Nephron progenitor cell (in vitro differentiated cells): ENCODE results near the gene B4GALT3.

Experiments used
- DNase-seq: peaks from one replicate; pipeline ENCODE4 v3.0.0; 2021
- H3K27ac Mint-ChIP-seq: 2 replicates; pipeline ENCODE4 v1.8.0; 2021; ENCODE audit warnings: mild to moderate bottlenecking, moderate library complexity, mixed read lengths
- H3K27me3 Mint-ChIP-seq: 2 replicates; pipeline ENCODE4 v1.8.0; 2021; ENCODE audit warnings: mild to moderate bottlenecking, low read depth, mixed read lengths; ENCODE audit not compliant: poor library complexity
- H3K36me3 Mint-ChIP-seq: 2 replicates; pipeline ENCODE4 v1.8.0; 2021; ENCODE audit warnings: low read depth, mixed read lengths
- H3K4me1 Mint-ChIP-seq: 2 replicates; pipeline ENCODE4 v1.8.0; 2021; ENCODE audit warnings: mixed read lengths
- H3K4me3 Mint-ChIP-seq: 2 replicates; pipeline ENCODE4 v1.8.0; 2021; ENCODE audit warnings: mild to moderate bottlenecking, moderate library complexity, mixed read lengths
- H3K9me3 Mint-ChIP-seq: 2 replicates; pipeline ENCODE4 v1.8.0; 2021; ENCODE audit warnings: mild to moderate bottlenecking, moderate library complexity, mixed read lengths
- CTCF ChIP-seq: fragments of 200-600 bp; sonication (generic); IDR thresholded peaks from 2 replicates; pipeline ENCODE4 v1.5.0; 2021; ENCODE audit warnings: antibody characterized with exemption

Gene B4GALT3

GRCh38 chr1:161196111-161196510 lies 18.8 kb upstream of the B4GALT3 start:
- Mint-ChIP-seq H3K27me3 (peaks cover 3% of the 10 kb centered on the region), H3K9me3 (no peaks in the 10 kb centered on the region), H3K36me3 (peaks cover 4% of the 10 kb centered on the region), H3K27ac (no peak overlapping the region), H3K4me3 (no peak overlapping the region), H3K4me1 (peaks cover 53% of the 10 kb centered on the region)
- TF ChIP-seq CTCF: no peak
- no peak for DNase-seq

DNA sequence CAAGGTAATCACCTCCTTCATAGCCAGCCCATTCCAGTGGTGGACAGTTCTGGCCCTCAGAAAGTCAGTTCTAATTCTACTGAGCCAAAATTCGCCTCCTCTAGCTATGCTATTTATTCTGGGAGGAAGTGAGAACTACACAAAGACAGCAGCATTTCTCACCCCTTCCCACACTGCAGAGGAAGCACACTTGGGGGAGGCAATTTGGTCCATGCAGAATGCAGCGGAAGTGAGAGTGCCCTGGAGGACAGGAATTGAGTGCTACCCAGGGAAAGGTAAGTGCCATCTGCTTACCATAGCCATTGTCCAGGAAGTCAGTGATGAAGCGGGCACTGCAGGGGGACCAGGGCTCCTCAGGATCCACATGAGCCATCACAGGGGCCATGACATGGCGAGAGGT lies 17.9 kb upstream of the B4GALT3 start:
- TF ChIP-seq CTCF: no peak
- Mint-ChIP-seq H3K4me3 (no peak overlapping the region), H3K9me3 (no peaks in the 10 kb centered on the region), H3K27me3 (peaks cover 6% of the 10 kb centered on the region), H3K27ac (peak overlapping the region; percentile 25), H3K4me1 (peaks cover 44% of the 10 kb centered on the region), H3K36me3 (peaks cover 4% of the 10 kb centered on the region)
- DNase-seq: no peak

GRCh38 chr1:161193561-161194235 lies 16.4 kb upstream of the B4GALT3 start:
- peaks cover 10% of the 10 kb centered on the region for H3K27me3 Mint-ChIP-seq
- no peak for TF ChIP-seq CTCF
- peaks cover 4% of the 10 kb centered on the region for H3K36me3 Mint-ChIP-seq
- no peak for DNase-seq
- H3K9me3 Mint-ChIP-seq: no peaks in the 10 kb centered on the region
- no peak overlapping the region for H3K27ac Mint-ChIP-seq
- no peak overlapping the region for H3K4me3 Mint-ChIP-seq
- peaks cover 29% of the 10 kb centered on the region for H3K4me1 Mint-ChIP-seq

DNA sequence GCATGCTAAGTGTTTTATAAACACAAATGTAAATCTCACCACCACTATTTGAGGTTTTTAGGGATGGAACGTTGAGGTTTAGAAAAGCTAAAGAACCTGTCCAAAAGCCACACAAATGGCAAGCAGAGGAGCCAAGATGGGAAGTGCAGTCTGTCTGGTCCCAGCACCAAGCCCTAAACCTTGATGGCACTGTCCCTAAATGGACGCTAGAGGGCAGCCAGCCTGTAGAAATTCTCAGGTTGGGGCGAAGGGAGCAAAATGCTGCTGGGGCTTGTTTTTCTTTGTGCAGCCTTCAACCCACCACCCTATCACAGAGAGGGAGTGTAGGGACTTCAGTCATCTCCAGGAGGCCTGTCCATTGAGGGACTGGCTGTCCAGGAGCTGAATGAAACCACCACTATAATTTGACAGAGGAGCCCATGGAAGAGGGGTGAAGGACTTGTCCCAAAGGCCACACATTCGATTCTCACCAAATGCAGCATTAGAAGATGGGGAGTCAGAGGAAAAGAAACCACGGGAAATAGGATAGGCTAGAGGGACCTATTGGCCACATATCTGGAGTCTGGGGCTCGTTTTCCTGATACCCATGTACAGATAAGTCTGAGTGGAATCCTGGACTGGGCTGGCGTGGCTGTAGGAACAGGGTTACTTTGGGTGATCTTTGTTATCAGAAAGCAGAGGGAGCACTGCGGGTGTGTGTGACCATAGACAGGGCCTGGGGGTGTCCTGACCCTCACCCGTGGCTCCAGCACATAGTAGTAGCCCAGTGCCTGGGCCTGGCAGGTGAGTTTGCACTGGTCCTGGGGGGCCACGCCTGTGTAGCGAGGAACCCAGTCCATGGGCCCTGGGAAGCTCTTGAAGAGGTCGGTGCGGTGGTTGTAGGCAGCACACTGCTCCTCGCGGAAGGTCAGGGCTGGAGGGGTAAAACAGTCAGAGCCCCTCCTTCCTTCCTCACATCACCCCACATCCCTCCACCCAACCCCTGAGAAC lies 15.5 kb upstream of the B4GALT3 start:
- TF ChIP-seq CTCF: peak; percentile 86
- H3K27ac Mint-ChIP-seq: peak overlapping the region; percentile 1
- H3K4me1 Mint-ChIP-seq: peaks cover 20% of the 10 kb centered on the region
- H3K27me3 Mint-ChIP-seq: peaks cover 12% of the 10 kb centered on the region
- peak overlapping the region; percentile 10 for H3K4me3 Mint-ChIP-seq
- H3K36me3 Mint-ChIP-seq: peaks cover 4% of the 10 kb centered on the region
- no peaks in the 10 kb centered on the region for H3K9me3 Mint-ChIP-seq
- DNase-seq: peak; percentile 65

DNA sequence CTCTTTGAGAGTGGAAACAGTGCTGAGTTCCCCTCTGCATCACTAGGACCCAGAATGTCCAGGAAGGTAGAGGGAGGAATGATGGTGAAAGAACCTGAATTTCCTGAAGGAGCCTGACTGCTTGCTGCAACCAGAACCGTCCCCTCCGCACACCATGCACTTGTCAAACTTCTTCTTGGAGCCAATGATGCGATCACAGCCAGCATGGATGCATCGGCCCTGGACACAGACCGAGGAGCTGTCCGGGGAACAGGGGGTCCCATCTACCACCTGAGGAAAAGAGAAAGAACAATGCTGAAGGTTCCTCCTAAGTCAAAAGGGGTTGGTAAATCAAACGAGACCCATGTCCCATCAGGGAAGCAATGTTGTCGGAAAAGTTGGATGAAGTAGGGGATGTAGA lies 14.7 kb upstream of the B4GALT3 start:
- DNase-seq: no peak
- peaks cover 12% of the 10 kb centered on the region for H3K4me1 Mint-ChIP-seq
- no peak overlapping the region for H3K27ac Mint-ChIP-seq
- no peak for TF ChIP-seq CTCF
- H3K4me3 Mint-ChIP-seq: no peak overlapping the region
- H3K27me3 Mint-ChIP-seq: peaks cover 16% of the 10 kb centered on the region
- H3K9me3 Mint-ChIP-seq: no peaks in the 10 kb centered on the region
- H3K36me3 Mint-ChIP-seq: peaks cover 4% of the 10 kb centered on the region
